HepG2 (cell line): ENCODE results near the gene SLC24A5. TPM values are rescaled to one million over a fixed set of nuclear protein-coding genes. Genes with fewer than 3 reads are reported as not detected.

Experiments
- ATAC-seq: fragments of 200-7000 bp; cut with Tn5 transposase; 3 replicates; pipeline ENCODE4 v1.9.1; 2020; ENCODE audit warnings: mild to moderate bottlenecking, moderate library complexity
- BruUV-seq: library from RNA; stranded (reverse); fragments of 400-500 nt; replicated peaks from 2 replicates; lab custom pipeline; 2021; lab: Mats Ljungman, UMichigan
- CTCF ChIA-PET: fragments of 300-600 bp; formaldehyde crosslinking; extraction: SDS; loops from one replicate; lab custom pipeline; 2021; ENCODE audit warnings: low total read pairs, inconsistent platforms, low intra/inter-chr PET ratio; lab: Yijun Ruan, JAX
- POLR2A ChIA-PET: fragments of 350-600 bp; sonication (Branson Sonifier 250); formaldehyde crosslinking; loops from one replicate; lab custom pipeline; 2020; ENCODE audit warnings: antibody characterized with exemption, inconsistent platforms; lab: Yijun Ruan, JAX
- DNase-seq: peaks from one replicate; pipeline ENCODE4 v3.0.0-alpha.2; 2015; ENCODE audit warnings: low spot score
- FAIRE-seq: peaks from 3 replicates; lab custom pipeline; 2011; peaks lifted over from hg19 to GRCh38; lab: Jason Lieb, UNC
- H2AFZ ChIP-seq: one replicate; pipeline ENCODE4 v1.6.1; 2011; ENCODE audit warnings: low read length, inconsistent platforms
- H3K27ac ChIP-seq: fragments of 300-600 bp; 3 replicates; pipeline ENCODE4 v1.8.0; 2011; ENCODE audit warnings: mixed run types, mild to moderate bottlenecking, mixed read lengths, low read length, inconsistent platforms; ENCODE audit not compliant: insufficient read depth; ENCODE audit errors: extremely low read length
- H3K27me3 ChIP-seq, 2 experiments: fragments of 200-600 bp in 1 of 2; 2 replicates in 1 of 2; 3 replicates in 1 of 2; pipeline versions ENCODE4 v1.6.0 to v1.8.0; 2011; ENCODE audit warnings: low read length in 2 of 2, mild to moderate bottlenecking in 2 of 2, moderate library complexity in 2 of 2, inconsistent platforms in 1 of 2; ENCODE audit not compliant: insufficient read depth in 2 of 2, control insufficient read depth in 1 of 2
- H3K36me3 ChIP-seq, 2 experiments: fragments of 200-600 bp in 1 of 2; replicated peaks in 1 of 2; 2 replicates in 1 of 2; 3 replicates in 1 of 2; pipeline versions ENCODE4 v1.5.1 to v1.8.0; 2011; ENCODE audit warnings: low read length in 2 of 2, inconsistent platforms in 1 of 2; ENCODE audit not compliant: insufficient read depth in 2 of 2, control insufficient read depth in 1 of 2
- H3K4me1 ChIP-seq: 2 replicates; pipeline ENCODE4 v1.5.1; 2012; ENCODE audit warnings: low read length, inconsistent platforms; ENCODE audit not compliant: insufficient read depth
- H3K4me2 ChIP-seq: 2 replicates; pipeline ENCODE4 v1.6.0; 2011; ENCODE audit warnings: low read depth, low read length, inconsistent platforms
- H3K4me3 ChIP-seq, 3 experiments: fragments of 200-600 bp in 1 of 3; sonication (generic), shearing (Covaris generic) in 1 of 3; replicated peaks in 1 of 3; 2 replicates each; pipeline ENCODE4 v1.5.1; 2011 to 2016; ENCODE audit warnings: low read length in 3 of 3, inconsistent platforms in 2 of 3, low read depth in 2 of 3, mild to moderate bottlenecking in 2 of 3, control low read depth in 1 of 3, mixed read lengths in 1 of 3; ENCODE audit not compliant: insufficient read depth in 1 of 3
- H3K79me2 ChIP-seq: one replicate; pipeline ENCODE4 v1.6.1; 2011; ENCODE audit warnings: low read length, inconsistent platforms; ENCODE audit not compliant: insufficient read depth
- H3K9ac ChIP-seq: 2 replicates; pipeline ENCODE4 v1.6.0; 2011; ENCODE audit warnings: mild to moderate bottlenecking, low read depth, low read length, inconsistent platforms; ENCODE audit not compliant: insufficient read depth
- H3K9me3 ChIP-seq: 2 replicates; pipeline ENCODE4 v1.5.1; 2012; ENCODE audit warnings: mild to moderate bottlenecking, low read length
- H4K20me1 ChIP-seq: 2 replicates; pipeline ENCODE4 v1.6.0; 2011; ENCODE audit warnings: inconsistent platforms, mild to moderate bottlenecking, low read length, moderate library complexity; ENCODE audit not compliant: insufficient read depth
- BCL6 ChIP-seq: IDR thresholded peaks from 2 replicates; pipeline ENCODE4 v1.6.1; 2016; ENCODE audit warnings: missing genetic modification reagents, missing compliant biosample characterization
- GTF2F1 ChIP-seq: fragments of 150-350 bp; IDR thresholded peaks from 2 replicates; pipeline ENCODE4 v1.6.1; 2014; ENCODE audit warnings: low read length
- PRMT3 ChIP-seq: sonication (generic); formaldehyde crosslinking; IDR thresholded peaks from 2 replicates; pipeline ENCODE4 v1.8.1; 2022; ENCODE audit warnings: low read depth, mild to moderate bottlenecking, moderate library complexity, missing genetic modification reagents, borderline replicate concordance
- THAP11 ChIP-seq: IDR thresholded peaks from 2 replicates; pipeline ENCODE4 v1.6.1; 2016; ENCODE audit warnings: missing biosample characterization, missing genetic modification reagents
- ZNF251 ChIP-seq: sonication (generic); formaldehyde crosslinking; IDR thresholded peaks from 2 replicates; pipeline ENCODE4 v1.9.0; 2021; ENCODE audit warnings: mild to moderate bottlenecking, missing genetic modification reagents
- ZNF282 ChIP-seq: fragments of 450-650 bp; IDR thresholded peaks from 2 replicates; pipeline ENCODE4 v1.6.1; 2018; ENCODE audit not compliant: partially characterized antibody
- ZNF503 ChIP-seq: sonication (generic); formaldehyde crosslinking; IDR thresholded peaks from 2 replicates; pipeline ENCODE4 v1.4.0; 2020; ENCODE audit warnings: missing genetic modification reagents
- ZNF530 ChIP-seq: sonication (generic); formaldehyde crosslinking; IDR thresholded peaks from 2 replicates; pipeline ENCODE4 v1.5.0; 2020; ENCODE audit warnings: low read depth, mild to moderate bottlenecking, missing genetic modification reagents
- ZNF619 ChIP-seq: sonication (generic); formaldehyde crosslinking; IDR thresholded peaks from 2 replicates; pipeline ENCODE4 v1.4.0; 2020; ENCODE audit warnings: mild to moderate bottlenecking, missing genetic modification reagents
- ZNF816 ChIP-seq: sonication (generic); formaldehyde crosslinking; IDR thresholded peaks from 2 replicates; pipeline ENCODE4 v1.8.0; 2022; ENCODE audit warnings: missing genetic modification reagents, mild to moderate bottlenecking, borderline replicate concordance
- ZNF850 ChIP-seq: sonication (generic); formaldehyde crosslinking; conservative IDR thresholded peaks from 2 replicates; pipeline ENCODE4 v1.9.0; 2021; ENCODE audit warnings: mild to moderate bottlenecking, missing genetic modification reagents
- WGBS: methylation state at CpG from one replicate; pipeline ENCODE4 v1.1.6; 2017; ENCODE audit warnings: low lambda C conversion rate; 5-methylcytosine and 5-hydroxymethylcytosine counted together
- in situ Hi-C: cut with HindIII; loops from 2 replicates; pipeline ENCODE4 v1.10.0; 2017; ENCODE audit warnings: low pct_unique_long_range_greater_than_20kb; ENCODE audit not compliant: extremely low pct_ligation_motif_present
- intact Hi-C: fragments of 100-400 bp; cut with micrococcal nuclease; formaldehyde crosslinking; loops from one replicate; pipeline ENCODE4 v1.10.0; 2022; ENCODE audit not compliant: unreplicated experiment
- polyA plus RNA-seq, 8 experiments: library from polyadenylated mRNA; depleted of rRNA in 3 of 8; stranded (reverse) in 7 of 8; unstranded in 1 of 8; fragments of >200 nt; fragmentation: Illumina TruSeq in 4 of 8; extraction: Trizol in 4 of 8; gene quantifications; 2 replicates each; pipeline versions ENCODE4 v1.2.1 to v1.2.3, GENCODE V29; 2011 to 2016; ENCODE audit warnings: low read depth in 4 of 8, missing spikeins in 1 of 8, mixed read lengths in 1 of 8; ENCODE audit not compliant: insufficient read depth in 1 of 8
- total RNA-seq, 5 experiments: library from RNA; depleted of rRNA; stranded (reverse); fragments of >200 nt; fragmentation: Illumina TruSeq; extraction: Trizol; gene quantifications; 2 replicates each; pipeline ENCODE4 v1.2.3, GENCODE V29; 2016; ENCODE audit warnings: low read depth in 1 of 5
- TF ChIP-seq, protein P1 (sequence below), 2 experiments: sonication (generic) in 1 of 2; formaldehyde crosslinking in 1 of 2; IDR thresholded peaks; 2 replicates each; pipeline versions ENCODE4 v1.4.0 to v1.6.1; 2016 to 2020; ENCODE audit warnings: borderline replicate concordance in 1 of 2, low read depth in 1 of 2, mild to moderate bottlenecking in 1 of 2, missing genetic modification reagents in 1 of 2

Gene SLC24A5
- total and polyA plus RNA-seq, 2 of the 13 experiments (the other 11 are each of a cell fraction or from before 2014, with no cell fraction given), result not detected

DNA sequence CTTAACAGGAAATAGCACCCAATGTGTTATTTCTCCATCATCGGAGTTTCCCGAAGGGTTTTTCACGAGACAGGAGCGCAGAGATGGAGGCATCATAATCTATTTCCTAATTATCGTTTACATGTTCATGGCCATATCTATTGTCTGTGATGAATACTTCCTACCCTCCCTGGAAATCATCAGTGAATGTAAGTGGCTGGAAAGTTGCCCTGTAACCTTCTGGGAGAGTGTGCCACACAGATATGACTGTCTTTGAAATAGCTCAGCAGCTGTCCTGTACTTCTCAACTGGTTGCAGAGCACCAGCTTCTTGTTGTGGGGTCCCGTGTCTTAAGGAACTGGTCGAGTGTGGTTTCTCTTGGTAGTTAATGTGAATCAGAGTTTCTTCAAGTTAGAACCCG lies 1.1 kb downstream of the SLC24A5 start:
- ChIA-PET POLR2A (no interaction called here), CTCF (no interaction called here)
- Histone ChIP-seq H3K79me2 (no peaks in the 10 kb centered on the region), H3K27ac (no peak overlapping the region), H3K9me3 (no peaks in the 10 kb centered on the region), H3K4me1 (no peaks in the 10 kb centered on the region), H3K27me3 (no peaks in the 10 kb centered on the region), H3K4me3 (no peak overlapping the region), H4K20me1 (no peaks in the 10 kb centered on the region), H3K36me3 (no peaks in the 10 kb centered on the region), H3K4me2 (no peak overlapping the region), H2AFZ (no peak overlapping the region), H3K9ac (no peak overlapping the region)
- DNase-seq (no peak), ATAC-seq (no peak), FAIRE-seq (no peak)
- WGBS, result 16% methylated on average over 8 of the region's 8 CpGs
- intact Hi-C loops (no loop called here), in situ Hi-C loops (no loop called here)
- BruUV-seq, result no TSS peak
- TF ChIP-seq ZNF850 (CRISPR knock-in tag) (no peak), ZNF282 (no peak), ZNF816 (CRISPR knock-in tag) (no peak), ZNF619 (CRISPR knock-in tag) (no peak), ZNF503 (no peak), ZNF530 (no peak), PRMT3 (no peak), THAP11 (CRISPR knock-in tag) (no peak), GTF2F1 (no peak), ZNF251 (CRISPR knock-in tag) (no peak), BCL6 (CRISPR knock-in tag) (no peak)
- TF ChIP-seq, protein P1, sequence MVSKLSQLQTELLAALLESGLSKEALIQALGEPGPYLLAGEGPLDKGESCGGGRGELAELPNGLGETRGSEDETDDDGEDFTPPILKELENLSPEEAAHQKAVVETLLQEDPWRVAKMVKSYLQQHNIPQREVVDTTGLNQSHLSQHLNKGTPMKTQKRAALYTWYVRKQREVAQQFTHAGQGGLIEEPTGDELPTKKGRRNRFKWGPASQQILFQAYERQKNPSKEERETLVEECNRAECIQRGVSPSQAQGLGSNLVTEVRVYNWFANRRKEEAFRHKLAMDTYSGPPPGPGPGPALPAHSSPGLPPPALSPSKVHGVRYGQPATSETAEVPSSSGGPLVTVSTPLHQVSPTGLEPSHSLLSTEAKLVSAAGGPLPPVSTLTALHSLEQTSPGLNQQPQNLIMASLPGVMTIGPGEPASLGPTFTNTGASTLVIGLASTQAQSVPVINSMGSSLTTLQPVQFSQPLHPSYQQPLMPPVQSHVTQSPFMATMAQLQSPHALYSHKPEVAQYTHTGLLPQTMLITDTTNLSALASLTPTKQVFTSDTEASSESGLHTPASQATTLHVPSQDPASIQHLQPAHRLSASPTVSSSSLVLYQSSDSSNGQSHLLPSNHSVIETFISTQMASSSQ (IDR thresholded peaks at IDR 0.05; ENCODE audit: low read depth), result no peak
- TF ChIP-seq, protein P1 (CRISPR knock-in tag; IDR thresholded peaks at IDR 0.05; ENCODE audit: borderline replicate concordance), result no peak
